HG03460 (cell line): Measurements from ENCODE around the gene DLG5.

Source experiments
- ATAC-seq: cut with Tn5 transposase; IDR thresholded peaks from one replicate; pipeline ENCODE4 v1.9.1; 2021; ENCODE audit not compliant: unreplicated experiment

The DLG5 gene

DNA sequence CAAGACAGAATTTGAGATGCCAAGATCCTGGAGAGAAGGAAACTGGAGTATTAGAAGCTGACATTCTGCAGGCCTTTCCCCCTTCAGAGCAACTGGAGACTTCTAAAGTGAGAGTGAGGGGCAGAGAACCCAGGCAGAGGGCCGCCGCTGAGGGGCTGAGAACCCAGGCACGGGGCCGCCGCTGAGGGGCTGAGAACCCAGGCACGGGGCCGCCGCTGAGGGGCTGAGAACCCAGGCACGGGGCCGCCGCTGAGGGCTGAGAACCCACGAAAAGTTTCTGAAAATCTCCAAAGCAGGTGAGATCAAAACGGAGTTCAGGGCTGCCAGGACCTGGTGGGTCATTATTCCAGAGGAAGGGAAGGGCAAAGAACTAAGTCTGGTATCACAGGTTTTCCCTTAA lies 126.2 kb downstream of the DLG5 start:
- ATAC-seq = no peak

DNA sequence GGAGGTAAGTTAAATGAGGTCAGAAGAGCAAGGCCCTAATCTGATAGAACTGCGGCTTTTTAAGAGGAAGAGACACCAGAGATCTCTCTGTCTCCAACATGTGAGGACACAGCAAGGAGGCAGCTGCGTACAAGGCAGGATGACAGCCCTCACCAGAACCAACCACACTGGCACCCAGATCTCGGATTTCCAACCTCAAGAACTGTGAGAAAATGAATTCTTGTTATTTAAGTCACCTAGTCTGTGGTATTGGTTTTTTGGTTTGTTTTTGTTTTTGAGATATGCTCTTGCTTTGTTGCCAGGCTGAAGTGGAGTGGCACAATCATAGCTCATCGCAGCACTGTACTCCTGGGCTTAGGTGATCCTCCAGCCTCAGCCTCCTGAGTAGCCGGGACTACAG lies 127.2 kb downstream of the DLG5 start:
- ATAC-seq = no peak

DNA sequence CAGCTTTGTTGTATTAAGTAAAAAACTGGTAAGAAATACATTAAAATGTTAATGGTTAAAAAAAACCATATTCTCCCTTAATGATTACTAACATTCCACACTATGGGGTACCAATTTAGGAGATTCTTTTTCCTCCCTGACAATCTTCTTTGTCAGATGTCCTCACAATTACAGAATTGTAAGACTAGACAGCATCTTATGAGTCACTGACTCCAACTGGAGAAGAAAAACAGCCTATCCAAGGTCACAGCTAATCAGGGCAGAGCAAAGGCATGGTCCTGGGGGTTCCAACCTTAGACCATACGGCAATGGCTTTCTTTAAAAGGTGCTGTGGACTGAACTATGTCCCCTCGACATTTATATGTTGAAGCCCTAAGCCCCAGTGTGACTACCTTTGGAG lies 127.6 kb downstream of the DLG5 start:
- no peak for ATAC-seq

DNA sequence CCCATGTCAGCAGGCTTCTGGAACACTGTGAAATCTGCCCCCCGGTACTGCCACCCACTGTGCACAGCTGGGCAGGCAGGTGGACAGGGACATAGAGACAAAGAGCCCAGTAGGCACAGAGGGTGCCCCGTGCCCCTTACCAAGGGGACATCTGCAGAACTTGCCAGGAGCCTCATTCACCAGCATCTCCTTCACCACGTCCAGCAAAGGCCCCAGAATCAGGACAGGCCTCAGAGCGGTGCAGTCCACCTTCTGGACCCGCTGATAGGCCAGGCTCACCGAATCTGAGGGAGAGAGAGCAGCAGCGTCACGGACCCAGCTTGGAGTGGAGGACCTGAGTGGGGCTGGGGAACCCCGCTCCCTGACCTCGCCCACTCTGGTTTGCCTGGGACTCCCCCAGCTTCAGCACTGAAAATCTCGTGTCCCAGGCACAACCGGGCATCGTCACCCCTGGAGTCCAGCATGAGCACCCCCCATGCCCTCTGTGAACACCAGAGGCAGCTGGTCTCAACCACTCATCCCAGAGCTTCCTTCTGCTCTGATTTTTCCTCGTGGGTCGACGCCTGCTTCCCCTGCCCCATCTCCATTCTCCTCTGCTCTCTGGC lies 130.1 kb downstream of the DLG5 start:
- no peak for ATAC-seq

DNA sequence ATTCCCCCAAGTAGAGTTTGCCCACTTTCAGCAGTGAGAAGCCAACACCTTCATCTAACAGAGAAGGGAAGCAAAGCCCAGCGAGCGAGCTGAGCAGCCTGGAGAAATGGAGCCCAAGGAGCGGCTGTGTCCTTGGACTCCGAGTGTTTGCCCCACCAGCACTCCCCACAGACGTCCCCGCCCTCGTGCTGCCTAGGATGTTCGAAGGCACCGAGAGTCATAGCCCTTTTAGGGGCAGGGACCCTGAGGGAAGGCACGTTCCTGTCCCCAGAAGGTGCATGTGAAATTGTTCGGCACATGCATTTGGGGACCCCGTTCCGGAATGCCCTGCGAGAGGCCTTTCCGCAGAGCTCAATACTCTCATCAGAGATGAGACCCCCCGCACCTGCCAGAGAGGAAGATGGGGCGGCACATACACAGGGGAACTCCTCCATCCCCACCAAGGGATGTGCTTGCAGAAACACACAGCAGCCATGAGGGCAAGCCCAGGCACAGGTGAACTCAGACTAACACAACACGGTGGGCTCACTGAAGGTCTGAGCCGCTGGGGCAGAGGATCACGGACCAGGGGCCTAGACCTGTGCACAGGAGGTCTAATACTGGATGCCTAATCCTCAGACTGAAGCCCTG lies 131.0 kb downstream of the DLG5 start:
- ATAC-seq = no peak

DNA sequence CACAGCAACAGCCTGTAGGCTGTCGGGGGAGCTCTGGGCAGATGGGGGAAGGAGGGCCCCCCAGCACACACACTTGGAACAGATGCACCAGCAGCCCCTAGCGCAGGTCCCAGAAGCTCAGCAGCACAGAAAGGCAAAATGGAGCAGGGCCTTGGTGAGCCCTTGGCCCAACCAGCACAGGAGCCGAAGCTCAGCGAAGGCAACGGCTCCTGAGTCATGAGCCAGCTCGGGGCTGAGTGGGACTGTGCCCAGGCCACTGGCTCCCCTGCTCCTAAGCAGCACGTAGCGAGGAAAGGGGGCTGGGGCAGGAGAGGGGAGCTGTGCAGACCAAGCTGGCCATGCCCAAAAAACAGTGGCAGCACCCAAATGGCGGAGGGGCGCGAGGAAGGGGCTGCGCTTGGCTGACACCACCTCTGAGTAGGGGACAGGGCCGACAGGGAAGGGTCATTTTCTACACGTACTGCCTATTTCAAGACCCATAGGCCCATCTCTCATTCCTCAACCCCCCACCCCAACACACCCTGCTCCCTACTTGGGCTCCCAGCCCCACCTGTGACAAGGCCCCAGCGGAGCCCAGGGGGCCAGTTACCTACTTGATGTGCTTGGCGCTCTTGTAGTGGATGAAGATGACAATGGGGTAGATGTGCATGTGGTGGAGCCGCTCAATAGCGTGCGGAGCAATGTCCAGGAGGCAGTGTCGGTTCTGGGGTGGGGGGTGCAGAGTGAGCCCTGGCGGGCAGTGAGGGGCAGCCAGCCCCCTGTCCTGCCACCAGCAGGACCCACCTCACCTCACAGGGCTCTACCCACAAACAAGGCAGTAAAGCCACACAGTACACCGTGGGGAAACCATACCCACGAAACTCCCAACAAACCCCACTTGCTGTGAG lies 132.1 kb downstream of the DLG5 start:
- ATAC-seq = no peak

DNA sequence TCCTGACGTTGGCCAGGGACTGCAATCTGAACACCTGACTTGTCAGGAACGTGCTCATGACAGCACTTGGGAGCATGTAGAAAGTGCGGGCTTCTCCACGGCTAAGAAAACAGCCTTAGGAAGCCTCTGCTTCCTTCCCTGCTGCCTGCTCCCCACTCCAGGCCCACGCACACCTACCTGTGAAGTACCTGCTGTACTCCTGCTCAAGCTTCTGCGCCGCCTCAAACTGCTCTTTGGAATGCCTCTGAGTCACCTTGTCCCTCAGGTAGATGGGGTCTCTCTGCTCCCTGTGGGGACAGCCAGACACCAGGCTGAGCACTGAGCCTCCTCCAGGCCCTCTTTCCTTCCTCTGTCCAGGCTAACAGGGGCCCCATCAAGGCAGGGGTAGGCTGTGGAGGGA lies 132.7 kb downstream of the DLG5 start:
- no peak for ATAC-seq

DNA sequence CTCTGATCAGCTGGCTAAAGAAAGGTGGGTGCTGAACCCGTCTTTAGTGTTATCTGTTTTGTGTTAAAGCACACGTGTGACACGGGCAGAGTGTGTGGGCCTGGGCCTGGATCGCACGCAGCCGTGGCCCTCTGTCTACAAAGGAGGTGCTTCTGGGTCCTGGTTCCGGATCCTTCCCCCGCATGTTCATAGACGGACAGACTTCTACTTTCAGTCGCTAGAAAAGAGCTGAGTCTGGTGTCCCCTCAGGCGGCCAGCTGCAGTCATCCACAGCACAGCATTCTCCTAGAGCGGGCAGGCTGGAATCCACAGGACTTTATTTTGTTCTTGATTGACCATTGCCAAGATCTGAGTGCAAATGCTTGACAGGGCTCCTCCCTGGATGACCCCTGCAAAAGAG lies 134.4 kb downstream of the DLG5 start:
- ATAC-seq = no peak

DNA sequence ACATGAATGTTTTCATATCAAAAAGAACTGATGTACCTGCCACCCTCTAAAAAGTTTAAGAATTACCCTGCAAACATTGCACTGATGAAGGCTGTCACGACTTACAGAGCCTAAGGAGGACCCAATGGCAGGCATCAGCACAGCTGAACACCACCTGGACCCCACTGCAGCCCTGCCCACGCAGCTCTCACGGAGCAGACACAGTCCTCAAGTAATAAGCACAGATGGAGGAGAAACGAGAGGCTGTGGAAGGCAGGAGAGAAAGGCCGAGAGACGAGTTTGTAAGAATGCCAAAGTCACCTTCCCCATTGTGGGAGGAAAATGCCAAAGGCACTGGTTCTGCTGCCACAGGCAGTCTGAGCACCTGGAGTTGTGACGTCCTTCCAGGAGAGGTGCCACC lies 135.0 kb downstream of the DLG5 start:
- no peak for ATAC-seq

DNA sequence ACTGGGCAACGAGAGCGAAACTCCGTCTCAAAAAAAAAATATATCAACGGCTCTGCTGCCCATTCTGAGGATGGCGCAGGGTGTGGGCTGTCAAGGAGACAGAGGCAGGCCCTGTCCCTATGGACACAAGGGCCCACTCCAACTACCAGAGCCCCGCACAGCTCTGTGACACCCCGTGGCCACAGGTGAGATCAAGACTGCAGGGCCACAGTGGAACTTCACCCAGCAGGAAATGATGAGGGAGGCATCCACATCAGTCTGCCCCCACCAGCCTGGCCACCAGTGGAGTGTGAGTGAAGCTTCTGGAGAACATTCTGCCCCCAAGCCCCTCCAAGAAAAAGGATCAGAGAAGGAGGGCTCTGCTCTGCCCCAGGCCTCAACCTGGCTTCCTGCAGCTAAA lies 136.7 kb downstream of the DLG5 start:
- ATAC-seq = no peak

DNA sequence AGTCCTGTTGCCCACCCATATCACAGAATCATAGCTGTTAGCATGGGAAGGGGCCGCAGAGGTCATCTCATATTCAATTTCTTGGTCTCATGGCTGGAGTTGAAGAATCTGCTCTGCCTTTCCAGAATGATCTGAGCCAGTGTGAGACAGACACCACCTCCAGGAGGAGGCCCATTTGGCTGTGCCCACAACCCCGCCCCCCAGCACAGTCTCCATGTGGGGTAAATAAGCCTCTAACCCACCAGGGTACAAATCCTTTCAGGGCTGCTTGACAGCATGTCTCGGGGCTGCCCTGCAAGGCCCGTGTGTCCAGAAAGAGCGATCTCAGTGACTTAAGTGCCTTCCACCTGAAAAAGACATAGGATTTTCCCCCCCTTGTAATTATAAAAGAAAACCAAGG lies 137.5 kb downstream of the DLG5 start:
- no peak for ATAC-seq

DNA sequence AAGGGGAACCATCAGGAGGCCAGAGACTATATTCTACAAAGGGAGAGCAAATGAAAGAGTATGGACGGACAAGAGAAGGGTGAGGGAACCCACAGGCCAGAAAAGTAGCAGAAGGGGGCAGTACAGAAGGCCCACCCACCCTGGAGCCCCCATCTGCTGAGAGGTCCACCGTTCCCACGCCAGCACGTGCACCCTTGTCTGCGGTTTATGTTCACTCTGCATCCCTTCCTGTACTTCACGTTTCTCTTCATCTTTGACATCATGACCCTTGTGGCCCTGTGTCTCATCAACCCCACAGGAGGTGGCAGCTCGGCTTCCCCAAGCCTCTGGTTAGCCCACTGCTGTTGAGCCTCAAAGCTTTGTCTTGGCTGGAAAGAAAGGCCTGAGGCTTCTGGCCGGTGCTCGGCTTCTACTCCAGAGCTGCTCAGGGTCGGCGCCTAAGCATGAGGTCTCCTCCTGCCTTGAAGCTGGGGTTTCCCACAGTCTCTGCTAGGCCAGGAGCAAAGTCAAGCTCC lies 138.0 kb downstream of the DLG5 start:
- ATAC-seq = no peak

DNA sequence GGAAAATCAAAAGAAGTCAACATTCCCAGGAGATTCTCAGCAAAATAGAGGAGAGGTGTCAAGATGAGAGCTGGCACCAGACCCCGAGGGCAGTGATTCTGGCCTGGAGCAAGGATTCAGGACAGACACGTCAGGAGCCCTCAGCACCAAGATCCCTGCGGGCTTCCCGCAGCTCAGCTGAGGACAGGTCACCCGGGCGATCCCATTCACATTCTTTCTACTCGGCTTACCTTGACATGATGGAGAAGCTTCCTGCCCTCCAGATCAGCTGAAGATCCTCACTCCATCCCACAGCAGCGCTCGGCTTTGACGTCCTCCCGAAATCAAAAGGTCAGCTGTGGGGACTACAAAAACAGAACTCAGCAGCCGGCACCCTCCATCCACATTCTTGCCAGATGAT lies 139.1 kb downstream of the DLG5 start:
- ATAC-seq = no peak

DNA sequence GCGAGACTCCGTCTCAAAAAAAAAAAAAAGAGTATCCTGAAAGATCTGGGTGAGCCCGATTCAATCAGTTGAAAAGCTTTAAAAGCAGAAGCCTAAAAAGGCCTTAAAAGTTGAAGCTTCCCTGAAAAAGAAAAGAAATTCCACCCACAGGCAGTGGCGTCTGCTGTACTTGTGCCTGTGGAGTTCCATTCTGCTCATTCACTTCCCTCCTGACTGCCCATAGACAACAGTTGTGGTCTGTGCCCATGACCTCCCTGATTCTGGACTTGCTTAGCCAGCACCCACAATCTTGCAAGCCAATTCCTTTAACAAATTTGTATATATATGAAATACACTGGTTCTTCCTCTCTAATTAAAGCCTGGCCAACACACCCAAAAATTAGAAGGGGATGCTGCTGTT lies 141.7 kb downstream of the DLG5 start:
- no peak for ATAC-seq

DNA sequence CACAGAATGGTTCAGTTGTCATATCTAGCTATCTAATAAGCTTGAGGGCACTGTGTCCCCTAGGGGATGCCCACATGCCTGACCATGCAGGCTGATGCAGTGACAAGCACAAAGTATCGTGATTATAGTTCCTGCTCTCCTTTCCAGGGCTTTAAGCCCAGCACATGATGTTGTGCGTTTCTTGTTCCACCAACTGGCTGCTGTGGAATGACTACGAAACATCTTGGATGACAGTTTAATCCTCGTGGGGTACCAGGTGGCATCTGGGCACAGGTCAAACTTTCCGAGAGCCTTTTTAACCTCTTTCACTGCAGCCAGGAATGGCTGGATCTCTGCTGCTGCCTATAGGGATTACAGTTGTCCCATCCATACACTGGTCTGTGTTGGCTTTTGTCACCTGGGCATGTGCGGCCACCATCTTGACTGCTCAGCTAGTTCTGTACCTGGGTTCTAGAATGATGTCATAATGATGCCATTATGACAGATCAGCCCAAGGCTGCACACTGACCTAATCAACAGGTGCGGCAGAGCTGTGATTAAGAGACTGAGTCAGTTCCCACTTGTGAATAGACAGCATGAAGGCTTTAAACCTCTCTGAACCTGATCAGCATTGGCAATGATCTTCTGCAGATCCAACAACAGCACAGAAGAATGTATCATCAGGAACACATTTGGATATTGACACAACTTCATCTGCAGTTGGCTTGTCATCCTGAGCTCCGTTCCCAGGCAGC lies 144.1 kb downstream of the DLG5 start:
- no peak for ATAC-seq

DNA sequence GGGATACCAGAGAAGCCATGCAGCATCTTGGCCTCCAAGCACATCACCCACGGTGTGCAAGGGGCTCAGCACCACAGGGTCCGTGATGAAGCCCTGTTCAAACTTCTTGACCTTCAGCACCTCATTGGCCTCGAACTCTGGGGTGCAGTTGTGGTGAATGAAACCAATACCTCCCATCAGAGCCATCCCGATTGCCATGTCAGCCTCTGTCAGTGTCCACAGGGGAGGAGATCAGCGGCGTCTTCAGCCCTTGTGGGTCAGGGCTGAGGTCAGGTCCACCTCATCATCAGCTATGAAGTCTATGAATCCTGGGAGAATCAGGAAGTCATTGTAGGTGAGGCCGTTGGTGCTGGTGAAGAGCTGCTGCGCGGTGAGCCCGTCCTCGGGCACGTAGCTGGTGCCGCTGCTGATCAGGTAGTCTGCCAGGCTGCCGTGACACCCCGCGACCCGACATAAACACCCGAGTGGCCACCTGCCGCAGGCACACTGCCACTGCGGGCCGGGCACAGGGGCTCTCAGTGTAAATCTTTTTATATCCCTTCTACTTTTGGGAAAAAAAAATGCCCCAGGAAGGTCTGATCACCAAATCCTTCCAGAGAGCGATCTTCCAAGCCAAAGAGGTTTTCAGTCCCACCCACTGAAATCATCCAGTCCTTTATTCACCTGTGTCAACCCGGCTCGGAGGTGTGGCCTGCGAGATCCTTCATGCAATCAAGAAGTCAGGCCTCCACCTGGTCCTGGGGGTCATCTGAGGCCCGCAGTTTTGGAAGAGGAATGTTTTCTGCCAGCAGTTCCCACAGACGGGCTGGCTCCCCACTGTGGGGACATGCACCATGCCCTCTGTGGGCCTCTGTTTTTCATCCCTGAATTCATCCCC lies 144.9 kb downstream of the DLG5 start:
- ATAC-seq = no peak

DNA sequence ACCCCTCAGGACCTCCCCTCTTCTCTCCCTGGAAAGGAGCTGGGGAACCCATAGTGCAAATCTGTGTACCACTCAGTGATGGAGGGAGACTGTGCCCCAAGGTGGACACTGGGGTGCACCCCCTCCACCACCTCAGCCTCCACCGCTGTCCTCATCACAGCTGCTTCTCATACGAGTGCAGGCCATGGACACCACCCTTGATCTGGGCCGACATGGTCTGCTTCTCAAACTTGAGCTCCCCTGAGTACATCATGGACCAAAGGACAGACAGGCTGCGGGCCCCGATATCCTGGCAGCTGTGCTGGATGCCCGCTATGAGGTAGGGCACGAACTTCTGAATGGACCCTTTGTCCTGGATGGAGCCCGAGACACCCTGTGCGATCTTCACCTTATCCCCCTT lies 146.4 kb downstream of the DLG5 start:
- no peak for ATAC-seq

DNA sequence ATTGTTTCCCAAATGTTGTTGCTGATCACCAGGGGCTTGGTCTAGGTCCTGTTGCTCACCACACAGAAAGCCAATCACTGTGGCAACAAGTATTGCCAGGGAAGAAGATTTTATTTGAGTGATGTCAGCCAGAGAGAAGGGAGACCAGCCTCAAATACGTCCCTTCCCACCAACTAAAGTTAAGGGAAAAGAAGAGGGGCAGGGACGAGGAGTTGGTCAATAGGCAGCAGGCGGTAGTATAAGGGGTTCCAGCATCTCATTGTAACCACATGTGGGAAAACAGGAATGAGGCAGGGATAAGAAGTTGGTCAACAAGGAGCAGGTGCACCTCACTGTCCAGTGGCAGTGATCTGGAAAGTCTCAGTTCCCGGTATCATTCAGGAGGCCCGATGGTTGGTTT lies 150.1 kb downstream of the DLG5 start:
- no peak for ATAC-seq

DNA sequence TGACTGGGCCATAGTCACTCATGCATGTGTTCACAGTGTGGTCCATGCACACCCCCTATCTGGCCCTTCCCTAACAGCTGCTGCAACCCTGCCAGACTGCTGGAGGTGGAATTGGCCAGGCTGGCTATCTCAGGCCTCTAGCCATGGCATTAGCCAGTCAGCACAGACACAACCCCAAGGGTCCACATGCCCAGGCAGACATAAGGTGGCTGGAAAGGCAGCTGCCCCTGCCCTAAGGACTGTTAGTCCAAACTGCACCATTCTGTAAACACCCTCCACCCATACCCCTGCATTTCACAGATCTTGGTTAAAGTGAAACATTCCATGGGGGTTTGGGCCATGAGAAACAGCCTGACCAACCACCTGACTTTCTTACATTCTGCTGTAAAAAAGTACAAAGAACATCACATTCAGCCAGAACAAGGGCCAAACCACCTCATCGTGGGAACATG lies 151.6 kb downstream of the DLG5 start:
- ATAC-seq = no peak
